Epithelial cell of esophagus (primary cell): ENCODE data around the gene NLRP11.

Experiments
- DNase-seq: peaks from one replicate; pipeline ENCODE4 v3.0.0; 2010; ENCODE audit warnings: low read depth
- H3K4me3 ChIP-seq: 2 replicates; pipeline ENCODE4 v1.5.1; 2011; ENCODE audit warnings: mild to moderate bottlenecking, low read length, control low read depth
- TF ChIP-seq, protein P1 (sequence below): IDR thresholded peaks from 2 replicates; pipeline ENCODE4 v1.5.1; 2011; ENCODE audit warnings: low read depth, mild to moderate bottlenecking, low read length, control low read depth, inconsistent platforms; ENCODE audit not compliant: insufficient read depth; ENCODE audit errors: missing control alignments

The NLRP11 gene

GRCh38 chr19:55831846-55832245 lies at the start of gene NLRP11:
TSS of gene NLRP11 (minus strand) at chr19:55831999. CDS start at chr19:55818174, 13,825 bp downstream.
- no peak within 1 kb of the TSS for H3K4me3 ChIP-seq
- TF ChIP-seq, protein P1, sequence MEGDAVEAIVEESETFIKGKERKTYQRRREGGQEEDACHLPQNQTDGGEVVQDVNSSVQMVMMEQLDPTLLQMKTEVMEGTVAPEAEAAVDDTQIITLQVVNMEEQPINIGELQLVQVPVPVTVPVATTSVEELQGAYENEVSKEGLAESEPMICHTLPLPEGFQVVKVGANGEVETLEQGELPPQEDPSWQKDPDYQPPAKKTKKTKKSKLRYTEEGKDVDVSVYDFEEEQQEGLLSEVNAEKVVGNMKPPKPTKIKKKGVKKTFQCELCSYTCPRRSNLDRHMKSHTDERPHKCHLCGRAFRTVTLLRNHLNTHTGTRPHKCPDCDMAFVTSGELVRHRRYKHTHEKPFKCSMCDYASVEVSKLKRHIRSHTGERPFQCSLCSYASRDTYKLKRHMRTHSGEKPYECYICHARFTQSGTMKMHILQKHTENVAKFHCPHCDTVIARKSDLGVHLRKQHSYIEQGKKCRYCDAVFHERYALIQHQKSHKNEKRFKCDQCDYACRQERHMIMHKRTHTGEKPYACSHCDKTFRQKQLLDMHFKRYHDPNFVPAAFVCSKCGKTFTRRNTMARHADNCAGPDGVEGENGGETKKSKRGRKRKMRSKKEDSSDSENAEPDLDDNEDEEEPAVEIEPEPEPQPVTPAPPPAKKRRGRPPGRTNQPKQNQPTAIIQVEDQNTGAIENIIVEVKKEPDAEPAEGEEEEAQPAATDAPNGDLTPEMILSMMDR: no peak
- no peak for DNase-seq

DNA sequence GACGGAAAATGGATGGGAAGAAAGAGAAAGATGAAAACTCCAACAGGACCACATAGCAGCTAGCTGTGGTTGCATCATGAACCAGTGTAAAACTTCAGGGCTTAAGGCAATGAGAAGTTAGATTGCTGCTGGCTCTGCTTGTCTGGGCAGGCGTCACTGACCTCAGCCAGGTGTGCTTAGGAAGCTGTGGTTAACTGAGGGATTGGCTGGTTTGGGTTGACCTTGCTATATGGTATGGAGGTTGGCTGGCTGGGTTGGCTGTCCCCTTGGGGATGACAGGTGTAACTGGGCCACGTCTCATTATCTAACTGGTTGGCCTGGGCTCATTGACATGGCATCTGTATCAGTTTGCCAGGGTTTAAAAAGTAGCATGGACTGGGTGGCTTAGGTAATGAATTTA lies 45.4 kb upstream of the NLRP11 start:
- DNase-seq: no peak
- TF ChIP-seq, protein P1: no peak
- no peak overlapping the region for H3K4me3 ChIP-seq

GRCh38 chr19:55870736-55871135 lies 38.9 kb upstream of the NLRP11 start:
- no peak for DNase-seq
- TF ChIP-seq, protein P1: no peak
- H3K4me3 ChIP-seq: no peak overlapping the region

DNA sequence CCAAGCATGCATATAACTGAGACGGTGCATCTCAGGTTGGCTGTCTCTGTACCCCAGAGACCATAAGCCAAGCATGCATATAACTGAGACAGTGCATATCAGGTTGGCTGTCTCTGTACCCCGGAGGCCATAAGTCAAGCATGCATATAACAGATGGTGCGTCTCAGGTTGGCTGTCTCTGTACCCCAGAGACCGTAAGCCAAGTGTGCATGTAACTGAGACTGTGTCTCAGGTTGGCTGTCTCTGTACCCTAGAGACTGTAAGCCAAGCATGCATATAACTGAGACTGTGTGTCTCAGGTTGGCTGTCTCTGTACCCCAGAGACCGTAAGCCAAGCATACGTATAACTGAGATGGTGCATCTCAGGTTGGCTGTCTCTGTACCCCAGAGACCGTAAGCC lies 35.3 kb upstream of the NLRP11 start:
- no peak for DNase-seq
- H3K4me3 ChIP-seq: no peak overlapping the region
- TF ChIP-seq, protein P1: no peak

- TF ChIP-seq, protein P1: no peak
- no peak for DNase-seq
- no peak overlapping the region for H3K4me3 ChIP-seq
Observed at GRCh38 chr19:55866521-55866920, 34.7 kb upstream of the NLRP11 start.

DNA sequence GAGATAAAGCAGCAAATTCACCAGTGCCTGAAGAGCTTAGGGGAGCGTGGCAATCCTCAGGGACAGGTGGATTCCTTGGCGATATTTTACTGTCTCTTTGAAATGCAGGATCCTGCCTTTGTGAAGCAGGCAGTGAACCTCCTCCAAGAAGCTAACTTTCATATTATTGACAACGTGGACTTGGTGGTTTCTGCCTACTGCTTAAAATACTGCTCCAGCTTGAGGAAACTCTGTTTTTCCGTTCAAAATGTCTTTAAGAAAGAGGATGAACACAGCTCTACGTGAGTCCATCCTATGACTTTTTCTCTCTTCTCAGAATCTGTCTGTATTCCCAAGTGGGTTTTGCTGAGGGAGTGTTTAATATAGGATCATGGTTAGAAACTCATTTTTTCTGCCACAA lies 27.2 kb upstream of the NLRP11 start:
- H3K4me3 ChIP-seq: no peak overlapping the region
- DNase-seq: no peak
- TF ChIP-seq, protein P1: no peak

GRCh38 chr19:55858401-55858800 lies 26.6 kb upstream of the NLRP11 start:
- no peak for DNase-seq
- no peak overlapping the region for H3K4me3 ChIP-seq
- TF ChIP-seq, protein P1: no peak
